Measurements from ENCODE around the gene UBAP2.
A peak's percentile ranks its signal among the peaks of the same experiment; 100 is the strongest.

DNA sequence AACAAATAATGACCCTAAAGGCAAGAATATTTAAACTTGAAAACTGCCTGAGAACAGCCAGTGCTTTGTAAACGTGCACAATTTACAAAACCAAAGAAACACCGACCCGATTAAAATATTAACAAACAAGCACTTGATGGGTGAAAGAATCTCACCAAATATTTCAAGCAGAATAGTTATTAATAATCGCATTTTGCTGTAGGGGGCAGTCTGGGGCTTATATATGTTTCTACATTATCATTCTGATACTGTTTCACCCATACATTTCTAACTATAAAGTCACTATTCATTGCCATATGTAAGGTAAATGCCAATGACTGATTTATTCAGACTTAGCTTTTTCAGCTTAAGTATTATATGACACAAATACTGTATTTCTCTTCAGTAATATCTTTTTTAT, 37.7 kb downstream of the UBAP2 start:
- TF ChIP-seq, protein P1, sequence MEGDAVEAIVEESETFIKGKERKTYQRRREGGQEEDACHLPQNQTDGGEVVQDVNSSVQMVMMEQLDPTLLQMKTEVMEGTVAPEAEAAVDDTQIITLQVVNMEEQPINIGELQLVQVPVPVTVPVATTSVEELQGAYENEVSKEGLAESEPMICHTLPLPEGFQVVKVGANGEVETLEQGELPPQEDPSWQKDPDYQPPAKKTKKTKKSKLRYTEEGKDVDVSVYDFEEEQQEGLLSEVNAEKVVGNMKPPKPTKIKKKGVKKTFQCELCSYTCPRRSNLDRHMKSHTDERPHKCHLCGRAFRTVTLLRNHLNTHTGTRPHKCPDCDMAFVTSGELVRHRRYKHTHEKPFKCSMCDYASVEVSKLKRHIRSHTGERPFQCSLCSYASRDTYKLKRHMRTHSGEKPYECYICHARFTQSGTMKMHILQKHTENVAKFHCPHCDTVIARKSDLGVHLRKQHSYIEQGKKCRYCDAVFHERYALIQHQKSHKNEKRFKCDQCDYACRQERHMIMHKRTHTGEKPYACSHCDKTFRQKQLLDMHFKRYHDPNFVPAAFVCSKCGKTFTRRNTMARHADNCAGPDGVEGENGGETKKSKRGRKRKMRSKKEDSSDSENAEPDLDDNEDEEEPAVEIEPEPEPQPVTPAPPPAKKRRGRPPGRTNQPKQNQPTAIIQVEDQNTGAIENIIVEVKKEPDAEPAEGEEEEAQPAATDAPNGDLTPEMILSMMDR (IDR thresholded peaks at IDR 0.05; ENCODE audit: low read length), result peak; percentile 74
- no peak for TF ChIP-seq EZH2 (IDR thresholded peaks at IDR 0.05; ENCODE audit: borderline replicate concordance, low read length)

Measured in OCI-LY1 (cell line).